Osteocyte (in vitro differentiated cells): Measurements from ENCODE around the gene GOLGA6L7. TPM values are rescaled to one million over a fixed set of nuclear protein-coding genes. Genes with fewer than 3 reads are reported as not detected.

Experiments
- DNase-seq: peaks from one replicate; pipeline ENCODE4 v3.0.0; 2021; ENCODE audit warnings: mixed read lengths; ENCODE audit not compliant: unreplicated experiment; ENCODE audit errors: extremely low spot score
- H3K27ac Mint-ChIP-seq: one replicate; pipeline ENCODE4 v1.8.0; 2021; ENCODE audit warnings: mild to moderate bottlenecking, mixed read lengths; ENCODE audit not compliant: unreplicated experiment
- H3K27me3 Mint-ChIP-seq: one replicate; pipeline ENCODE4 v1.8.0; 2021; ENCODE audit warnings: mixed read lengths; ENCODE audit not compliant: unreplicated experiment
- H3K36me3 Mint-ChIP-seq: one replicate; pipeline ENCODE4 v1.8.0; 2021; ENCODE audit warnings: mixed read lengths; ENCODE audit not compliant: unreplicated experiment
- H3K4me1 Mint-ChIP-seq: one replicate; pipeline ENCODE4 v1.8.0; 2021; ENCODE audit warnings: mixed read lengths; ENCODE audit not compliant: unreplicated experiment
- H3K4me3 Mint-ChIP-seq: one replicate; pipeline ENCODE4 v1.8.0; 2021; ENCODE audit warnings: mild to moderate bottlenecking, moderate library complexity, mixed read lengths; ENCODE audit not compliant: unreplicated experiment
- H3K9me3 Mint-ChIP-seq: one replicate; pipeline ENCODE4 v1.8.0; 2021; ENCODE audit warnings: mixed read lengths; ENCODE audit not compliant: unreplicated experiment
- total RNA-seq: library from RNA; stranded (reverse); gene quantifications from 2 replicates; pipeline ENCODE4 v1.2.1, GENCODE V29; 2021
- TF ChIP-seq, protein P1 (sequence below): fragments of 200-600 bp; sonication (generic); IDR thresholded peaks from 2 replicates; pipeline ENCODE4 v1.5.0; 2021; ENCODE audit warnings: antibody characterized with exemption, mild to moderate bottlenecking, moderate library complexity

GOLGA6L7 gene
- total RNA-seq, 1 donor from 2014 or later, result not detected

DNA sequence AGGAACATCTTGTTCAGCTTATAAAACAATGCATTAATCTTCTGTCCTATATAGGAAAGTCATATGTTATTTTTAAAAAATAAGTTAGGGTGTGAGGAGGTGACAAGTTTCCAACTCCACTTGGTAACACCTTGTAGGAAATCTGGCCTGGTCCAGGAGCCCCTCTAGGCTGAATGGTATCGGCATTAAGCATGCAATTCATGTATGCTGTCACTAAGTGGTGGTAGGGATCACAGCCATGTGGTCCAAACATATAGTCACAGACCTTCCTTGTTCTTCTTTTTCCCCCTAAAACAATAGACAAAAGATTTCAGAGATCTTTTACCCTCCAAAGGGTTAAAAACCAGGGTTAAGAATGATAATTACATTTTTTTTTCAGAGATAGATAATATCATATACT lies 33.2 kb upstream of the GOLGA6L7 start:
- TF ChIP-seq, protein P1, sequence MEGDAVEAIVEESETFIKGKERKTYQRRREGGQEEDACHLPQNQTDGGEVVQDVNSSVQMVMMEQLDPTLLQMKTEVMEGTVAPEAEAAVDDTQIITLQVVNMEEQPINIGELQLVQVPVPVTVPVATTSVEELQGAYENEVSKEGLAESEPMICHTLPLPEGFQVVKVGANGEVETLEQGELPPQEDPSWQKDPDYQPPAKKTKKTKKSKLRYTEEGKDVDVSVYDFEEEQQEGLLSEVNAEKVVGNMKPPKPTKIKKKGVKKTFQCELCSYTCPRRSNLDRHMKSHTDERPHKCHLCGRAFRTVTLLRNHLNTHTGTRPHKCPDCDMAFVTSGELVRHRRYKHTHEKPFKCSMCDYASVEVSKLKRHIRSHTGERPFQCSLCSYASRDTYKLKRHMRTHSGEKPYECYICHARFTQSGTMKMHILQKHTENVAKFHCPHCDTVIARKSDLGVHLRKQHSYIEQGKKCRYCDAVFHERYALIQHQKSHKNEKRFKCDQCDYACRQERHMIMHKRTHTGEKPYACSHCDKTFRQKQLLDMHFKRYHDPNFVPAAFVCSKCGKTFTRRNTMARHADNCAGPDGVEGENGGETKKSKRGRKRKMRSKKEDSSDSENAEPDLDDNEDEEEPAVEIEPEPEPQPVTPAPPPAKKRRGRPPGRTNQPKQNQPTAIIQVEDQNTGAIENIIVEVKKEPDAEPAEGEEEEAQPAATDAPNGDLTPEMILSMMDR, result no peak
- H3K4me1 Mint-ChIP-seq, result peaks cover 3% of the 10 kb centered on the region
- H3K27ac Mint-ChIP-seq, result no peak overlapping the region
- no peak for DNase-seq
- no peaks in the 10 kb centered on the region for H3K9me3 Mint-ChIP-seq
- no peaks in the 10 kb centered on the region for H3K36me3 Mint-ChIP-seq
- H3K27me3 Mint-ChIP-seq, result no peaks in the 10 kb centered on the region
- H3K4me3 Mint-ChIP-seq, result no peak overlapping the region

GRCh38 chr15:28881170-28881569 lies 32.7 kb upstream of the GOLGA6L7 start:
- Mint-ChIP-seq H3K4me1 (peaks cover 3% of the 10 kb centered on the region), H3K27me3 (no peaks in the 10 kb centered on the region), H3K36me3 (no peaks in the 10 kb centered on the region), H3K4me3 (no peak overlapping the region), H3K27ac (peak overlapping the region; percentile 3), H3K9me3 (no peaks in the 10 kb centered on the region)
- no peak for DNase-seq
- TF ChIP-seq, protein P1, result peak; percentile 35

GRCh38 chr15:28880680-28881079 lies 32.2 kb upstream of the GOLGA6L7 start:
- DNase-seq, result no peak
- peaks cover 3% of the 10 kb centered on the region for H3K4me1 Mint-ChIP-seq
- no peaks in the 10 kb centered on the region for H3K9me3 Mint-ChIP-seq
- TF ChIP-seq, protein P1, result no peak
- H3K36me3 Mint-ChIP-seq, result no peaks in the 10 kb centered on the region
- H3K4me3 Mint-ChIP-seq, result no peak overlapping the region
- H3K27me3 Mint-ChIP-seq, result no peaks in the 10 kb centered on the region
- no peak overlapping the region for H3K27ac Mint-ChIP-seq

DNA sequence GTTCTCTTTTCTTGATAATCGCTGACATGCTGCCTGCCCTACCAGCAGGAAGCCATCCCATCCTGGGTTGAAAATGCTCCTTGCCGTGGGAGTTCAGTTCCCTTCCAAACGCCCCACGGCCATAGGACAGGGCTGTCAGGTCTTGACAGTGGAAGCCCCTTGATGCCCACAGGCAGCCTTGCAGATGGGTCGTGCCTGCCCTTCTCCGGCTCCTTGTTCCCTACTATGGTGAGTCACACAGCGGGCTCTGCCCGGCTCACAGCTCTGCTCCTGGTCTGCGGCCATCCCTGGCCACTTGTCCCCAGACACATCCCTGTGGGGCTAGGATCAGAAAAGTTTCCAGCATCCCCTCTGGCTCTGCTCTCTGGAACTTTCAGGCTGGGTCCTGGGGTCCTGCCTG lies 31.1 kb upstream of the GOLGA6L7 start:
- Mint-ChIP-seq H3K27me3 (no peaks in the 10 kb centered on the region), H3K9me3 (no peaks in the 10 kb centered on the region), H3K27ac (no peak overlapping the region), H3K4me1 (no peaks in the 10 kb centered on the region), H3K4me3 (no peak overlapping the region), H3K36me3 (no peaks in the 10 kb centered on the region)
- DNase-seq, result no peak
- TF ChIP-seq, protein P1, result no peak

GRCh38 chr15:28878209-28878608 lies 29.8 kb upstream of the GOLGA6L7 start:
- no peaks in the 10 kb centered on the region for H3K27me3 Mint-ChIP-seq
- H3K36me3 Mint-ChIP-seq, result no peaks in the 10 kb centered on the region
- peaks cover 11% of the 10 kb centered on the region for H3K4me1 Mint-ChIP-seq
- no peak overlapping the region for H3K27ac Mint-ChIP-seq
- no peak overlapping the region for H3K4me3 Mint-ChIP-seq
- DNase-seq, result no peak
- TF ChIP-seq, protein P1, result no peak
- H3K9me3 Mint-ChIP-seq, result no peaks in the 10 kb centered on the region
